Right lobe of liver (tissue), 6 donors: ENCODE measurements around the gene HARBI1. TPM values are rescaled to one million over a fixed set of nuclear protein-coding genes. Genes with fewer than 3 reads are reported as not detected.
"Not testable (repeated sequence)": the region's sequence is repeated elsewhere in the genome, so short reads cannot be mapped to it uniquely, and the experiment has no call there.

Source experiments
- ATAC-seq, 4 donors: fragments of 200-7000 bp; cut with Tn5 transposase; one replicate each; pipeline ENCODE4 v1.9.1; 2020; ENCODE audit warnings: mild to moderate bottlenecking in 4 of 4, moderate library complexity in 4 of 4
- DNase-seq, 3 donors: peaks; one replicate each; pipeline ENCODE4 v3.0.0-alpha.2; 2020
- H3K27ac ChIP-seq, 3 donors: fragments of 200-600 bp; one replicate each; pipeline ENCODE4 v1.8.0; 2022
- H3K27me3 ChIP-seq, 2 donors: fragments of 200-600 bp; one replicate each; pipeline ENCODE4 v1.8.0; 2022
- H3K36me3 ChIP-seq, 4 donors: fragments of 200-600 bp; sonication (generic) in 1 of 4; one replicate each; pipeline versions ENCODE4 v1.5.1 to v1.8.0; 2017 to 2022; ENCODE audit warnings: control low read depth in 1 of 4
- H3K4me1 ChIP-seq, 4 donors: fragments of 200-600 bp; sonication (generic) in 1 of 4; one replicate each; pipeline versions ENCODE4 v1.5.1 to v1.8.0; 2017 to 2022; ENCODE audit warnings: control low read depth in 1 of 4
- H3K4me3 ChIP-seq, 3 donors: fragments of 200-600 bp; one replicate each; pipeline ENCODE4 v1.8.0; 2022
- H3K9me3 ChIP-seq, 4 donors: fragments of 200-600 bp; sonication (generic) in 1 of 4; one replicate each; pipeline versions ENCODE4 v1.5.1 to v1.8.0; 2017 to 2022; ENCODE audit warnings: control low read depth in 1 of 4
- POLR2A ChIP-seq: fragments of 450-650 bp; IDR thresholded peaks from one replicate; pipeline ENCODE4 v1.6.1; 2017; ENCODE audit warnings: antibody characterized with exemption, mild to moderate bottlenecking
- WGBS: methylation state at CpG from one replicate; pipeline ENCODE4 v1.1.6; 2018; ENCODE audit warnings: low coverage, low lambda C conversion rate; ENCODE audit not compliant: insufficient coverage; ENCODE audit errors: missing lambda C conversion rate; 5-methylcytosine and 5-hydroxymethylcytosine counted together
- intact Hi-C, 2 donors: fragments of 100-400 bp; cut with DNase I; formaldehyde crosslinking; loops; one replicate each; pipeline versions ENCODE4 v1.11.2 to v1.14.1; 2022
- total RNA-seq, 6 experiments: library from RNA; depleted of rRNA in 2 of 6; stranded (reverse); fragments of >200 nt in 2 of 6; fragmentation: NEBNext Ultra II Directional in 3 of 6; extraction: Animal tissue kit (Norgen Biotek cat#: 25700) in 3 of 6; gene quantifications; one replicate each; pipeline versions ENCODE4 v1.1.0 to v1.2.4, GENCODE V29; 2016 to 2023
- TF ChIP-seq, protein P1 (sequence below), 4 donors: fragments of 200-600 bp in 3 of 4; fragments of 450-650 bp in 1 of 4; IDR thresholded peaks; one replicate each; pipeline versions ENCODE4 v1.5.1 to v1.8.0; 2016 to 2022; ENCODE audit warnings: antibody characterized with exemption in 4 of 4, mild to moderate bottlenecking in 2 of 4
- donor health status: DM: no; HTN: yes; CAD: no.
- donor health status: DM: no; HTN: no; CAD: no.
- donor health status: DM: no; HTN: no; CAD: no.
- donor health status: DM: no; HTN: yes; CAD: no.
- donor health status: DM: no; HTN: yes; CAD: no.

HARBI1 gene
- total RNA-seq, 6 experiments from 2014 or later, result 2.0 to 3.4 (median 2.9) TPM

DNA sequence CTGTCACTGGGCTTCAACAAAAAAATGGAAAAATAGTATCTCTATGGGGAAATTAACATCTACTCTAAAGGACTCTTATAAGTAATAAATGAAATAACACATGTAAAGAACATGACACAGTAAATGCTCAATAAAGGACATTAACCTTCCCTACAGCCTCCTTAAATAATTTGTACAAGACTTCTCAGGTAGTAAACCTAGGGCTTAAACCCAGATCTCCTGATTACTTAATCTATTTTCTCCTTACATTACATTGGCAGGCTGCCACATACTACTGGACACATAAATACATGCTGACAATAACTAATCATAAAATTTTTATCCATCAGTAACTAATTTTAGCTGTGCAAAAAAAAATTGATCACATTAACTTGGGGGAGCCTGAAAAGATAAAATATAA is 28.1 kb downstream of the HARBI1 start:
- TF ChIP-seq, protein P1, sequence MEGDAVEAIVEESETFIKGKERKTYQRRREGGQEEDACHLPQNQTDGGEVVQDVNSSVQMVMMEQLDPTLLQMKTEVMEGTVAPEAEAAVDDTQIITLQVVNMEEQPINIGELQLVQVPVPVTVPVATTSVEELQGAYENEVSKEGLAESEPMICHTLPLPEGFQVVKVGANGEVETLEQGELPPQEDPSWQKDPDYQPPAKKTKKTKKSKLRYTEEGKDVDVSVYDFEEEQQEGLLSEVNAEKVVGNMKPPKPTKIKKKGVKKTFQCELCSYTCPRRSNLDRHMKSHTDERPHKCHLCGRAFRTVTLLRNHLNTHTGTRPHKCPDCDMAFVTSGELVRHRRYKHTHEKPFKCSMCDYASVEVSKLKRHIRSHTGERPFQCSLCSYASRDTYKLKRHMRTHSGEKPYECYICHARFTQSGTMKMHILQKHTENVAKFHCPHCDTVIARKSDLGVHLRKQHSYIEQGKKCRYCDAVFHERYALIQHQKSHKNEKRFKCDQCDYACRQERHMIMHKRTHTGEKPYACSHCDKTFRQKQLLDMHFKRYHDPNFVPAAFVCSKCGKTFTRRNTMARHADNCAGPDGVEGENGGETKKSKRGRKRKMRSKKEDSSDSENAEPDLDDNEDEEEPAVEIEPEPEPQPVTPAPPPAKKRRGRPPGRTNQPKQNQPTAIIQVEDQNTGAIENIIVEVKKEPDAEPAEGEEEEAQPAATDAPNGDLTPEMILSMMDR (IDR thresholded peaks at IDR 0.05), result no peak
- no peak for TF ChIP-seq POLR2A
- no peak for ATAC-seq
- H3K27me3 ChIP-seq, result no peaks in the 10 kb centered on the region
- H3K4me1 ChIP-seq, result peaks cover 0 to 27% (median 4%) of the 10 kb centered on the region in 4 donors
- no peaks in the 10 kb centered on the region for H3K36me3 ChIP-seq
- intact Hi-C loops, result no loop called here
- H3K27ac ChIP-seq, result no peak overlapping the region
- no peak for DNase-seq
- no peak overlapping the region for H3K4me3 ChIP-seq
- H3K9me3 ChIP-seq, result no peaks in the 10 kb centered on the region

DNA sequence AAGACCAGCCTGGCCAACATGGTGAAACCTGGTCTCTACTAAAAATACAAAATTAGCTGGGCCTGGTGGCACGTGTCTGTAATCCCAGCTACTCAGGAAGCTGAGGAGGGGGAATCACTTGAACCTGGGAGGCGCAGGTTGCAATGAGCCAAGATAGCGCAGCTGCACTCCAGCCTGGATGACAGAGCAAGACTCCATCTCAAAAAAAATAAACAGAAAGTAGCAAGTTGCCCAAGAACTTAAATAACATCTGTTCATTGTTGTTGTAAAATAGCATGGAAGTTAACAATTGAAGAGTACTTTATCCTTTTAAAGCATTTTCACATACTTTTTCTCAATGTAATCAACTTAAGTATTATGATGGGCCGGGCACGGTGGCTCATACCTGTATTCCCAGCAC is 28.9 kb downstream of the HARBI1 start:
- WGBS, result 83% methylated on average over 5 of the region's 5 CpGs
- ATAC-seq (no peak), DNase-seq (no peak)
- TF ChIP-seq, protein P1 (IDR thresholded peaks at IDR 0.05), result no peak
- no peak for TF ChIP-seq POLR2A
- intact Hi-C loops, result no loop called here
- H3K27me3 ChIP-seq, result no peaks in the 10 kb centered on the region
- H3K4me1 ChIP-seq, result peaks cover 0 to 27% (median 4%) of the 10 kb centered on the region in 4 donors
- no peak overlapping the region for H3K4me3 ChIP-seq
- H3K9me3 ChIP-seq, result no peaks in the 10 kb centered on the region
- H3K36me3 ChIP-seq, result no peaks in the 10 kb centered on the region
- no peak overlapping the region for H3K27ac ChIP-seq

DNA sequence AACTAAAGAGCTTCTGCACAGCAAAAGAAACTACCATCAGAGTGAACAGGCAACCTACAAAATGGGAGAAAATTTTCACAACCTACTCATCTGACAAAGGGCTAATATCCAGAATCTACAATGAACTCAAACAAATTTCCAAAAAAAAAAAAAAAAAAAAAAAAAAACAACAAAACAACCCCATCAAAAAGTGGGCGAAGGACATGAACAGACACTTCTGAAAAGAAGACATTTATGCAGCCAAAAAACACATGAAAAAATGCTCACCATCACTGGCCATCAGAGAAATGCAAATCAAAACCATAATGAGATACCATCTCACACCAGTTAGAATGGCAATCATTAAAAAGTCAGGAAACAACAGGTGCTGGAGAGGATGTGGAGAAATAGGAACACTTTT is 33.5 kb downstream of the HARBI1 start:
- H3K36me3 ChIP-seq, H3K4me3 ChIP-seq, H3K9me3 ChIP-seq, H3K27ac ChIP-seq, intact Hi-C loops, H3K4me1 ChIP-seq, ATAC-seq, DNase-seq, H3K27me3 ChIP-seq: not testable (repeated sequence)
- 100% methylated on average over 1 of the region's 1 CpG for WGBS

DNA sequence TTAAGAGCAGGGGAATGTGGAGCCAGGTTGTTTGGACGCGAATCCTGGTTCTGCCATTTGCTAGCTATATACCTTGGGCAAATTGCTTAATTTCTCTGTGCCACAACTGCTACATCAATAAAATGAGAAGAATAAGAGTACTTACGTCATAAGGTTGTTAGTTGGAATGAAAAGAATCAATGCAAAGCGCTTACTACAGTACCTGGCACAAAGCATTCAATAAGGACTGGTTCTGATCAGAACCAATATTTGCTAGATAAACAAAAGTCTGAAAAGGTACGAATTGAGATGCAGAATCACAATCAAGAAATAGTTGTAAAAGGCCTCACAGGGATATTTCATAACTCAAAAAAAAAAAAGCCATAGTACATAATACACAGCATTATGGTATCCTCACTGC is 34.4 kb downstream of the HARBI1 start:
- TF ChIP-seq, protein P1 (IDR thresholded peaks at IDR 0.05), result no peak
- no peak for TF ChIP-seq POLR2A
- Histone ChIP-seq H3K27ac (no peak overlapping the region), H3K36me3 (no peaks in the 10 kb centered on the region), H3K4me1 (no peaks in the 10 kb centered on the region), H3K4me3 (no peak overlapping the region), H3K27me3 (no peaks in the 10 kb centered on the region), H3K9me3 (no peaks in the 10 kb centered on the region)
- intact Hi-C loops, result no loop called here
- ATAC-seq (peak in 3 of 4 donors; percentile 52 to 57 (median 55)), DNase-seq (no peak)
- 36% methylated on average over 5 of the region's 5 CpGs for WGBS

DNA sequence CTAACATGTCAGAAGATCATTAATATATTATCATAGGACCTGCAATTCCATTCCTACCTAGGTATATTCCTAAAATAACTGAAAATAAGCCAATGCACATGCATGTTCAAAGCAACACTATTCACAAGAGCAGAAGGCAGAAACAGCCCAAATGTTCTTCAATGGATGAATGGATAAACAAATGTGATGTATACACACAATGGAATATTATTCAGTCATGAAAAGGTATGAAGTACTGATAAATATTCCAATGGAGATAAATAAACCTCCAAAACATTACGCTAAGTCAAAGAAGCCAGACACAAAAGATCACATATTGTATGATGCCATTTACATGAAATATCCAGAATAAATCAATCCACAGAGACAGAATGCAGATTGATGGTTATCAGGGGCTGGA is 40.0 kb downstream of the HARBI1 start:
- Histone ChIP-seq H3K4me3 (no peak overlapping the region), H3K27me3 (no peaks in the 10 kb centered on the region), H3K9me3 (no peaks in the 10 kb centered on the region), H3K36me3 (no peaks in the 10 kb centered on the region), H3K4me1 (peaks cover 0 to 5% (median 0%) of the 10 kb centered on the region in 4 donors), H3K27ac (no peak overlapping the region)
- DNase-seq (no peak), ATAC-seq (no peak)
- TF ChIP-seq POLR2A, result no peak
- TF ChIP-seq, protein P1 (IDR thresholded peaks at IDR 0.05), result no peak
- intact Hi-C loops, result no loop called here
- 94% methylated on average over 1 of the region's 1 CpG for WGBS
